ENCODE results near the gene CNN2. TPM values are rescaled to one million over a fixed set of nuclear protein-coding genes. Genes with fewer than 3 reads are reported as not detected.
A peak's percentile ranks its signal among the peaks of the same experiment; 100 is the strongest.

The CNN2 gene
- total and polyA plus RNA-seq, 2 donors, result 55.9 to 127 TPM

DNA sequence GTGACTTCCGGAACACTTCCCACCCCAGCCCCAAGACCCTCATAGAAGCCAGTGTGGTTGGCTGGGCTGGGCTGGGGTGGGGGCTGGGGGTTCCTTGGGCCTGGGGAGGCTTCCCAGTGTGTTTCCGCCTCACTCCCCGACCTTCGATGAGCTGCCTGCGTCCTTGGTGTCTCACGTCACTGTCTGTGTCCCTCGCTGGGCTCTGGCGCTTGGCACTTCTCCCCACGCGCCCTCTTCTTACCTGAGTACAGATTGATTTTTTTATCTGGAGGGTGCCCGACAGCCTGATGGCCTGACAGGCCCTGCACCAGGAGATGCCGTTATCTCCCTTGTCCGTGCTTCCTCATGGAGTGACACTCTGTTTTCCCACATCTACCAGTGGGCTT, 33.7 kb upstream of the CNN2 start:
- H3K27me3 ChIP-seq (ENCODE audit: control insufficient read depth in 2 of 2, insufficient read depth in 1 of 2, low read length in 1 of 2), result peaks cover 14 to 29% of the 10 kb centered on the region in 2 donors
- H3K27ac ChIP-seq (ENCODE audit: low read depth in 1 of 2, low read length in 1 of 2), result no peak overlapping the region
- WGBS, result 98% methylated on average over 13 of the region's 13 CpGs
- H3K4me3 ChIP-seq (ENCODE audit: low read length in 2 of 2), result no peak overlapping the region
- H3K4me1 ChIP-seq (ENCODE audit: control insufficient read depth in 2 of 2, insufficient read depth in 2 of 2, low read length in 2 of 2), result peaks cover 4 to 9% of the 10 kb centered on the region in 2 donors
- peaks cover 0 to 15% of the 10 kb centered on the region in 2 donors for H3K9me3 ChIP-seq (ENCODE audit: control insufficient read depth in 2 of 2, insufficient read depth in 1 of 2, low read length in 1 of 2)
- no peak for DNase-seq (ENCODE audit: low read depth in 6 of 9, low spot score in 9 of 9)
- H3K36me3 ChIP-seq (ENCODE audit: control insufficient read depth in 2 of 2, insufficient read depth in 2 of 2, low read length in 1 of 2), result peaks cover 36 to 45% of the 10 kb centered on the region in 2 donors

DNA sequence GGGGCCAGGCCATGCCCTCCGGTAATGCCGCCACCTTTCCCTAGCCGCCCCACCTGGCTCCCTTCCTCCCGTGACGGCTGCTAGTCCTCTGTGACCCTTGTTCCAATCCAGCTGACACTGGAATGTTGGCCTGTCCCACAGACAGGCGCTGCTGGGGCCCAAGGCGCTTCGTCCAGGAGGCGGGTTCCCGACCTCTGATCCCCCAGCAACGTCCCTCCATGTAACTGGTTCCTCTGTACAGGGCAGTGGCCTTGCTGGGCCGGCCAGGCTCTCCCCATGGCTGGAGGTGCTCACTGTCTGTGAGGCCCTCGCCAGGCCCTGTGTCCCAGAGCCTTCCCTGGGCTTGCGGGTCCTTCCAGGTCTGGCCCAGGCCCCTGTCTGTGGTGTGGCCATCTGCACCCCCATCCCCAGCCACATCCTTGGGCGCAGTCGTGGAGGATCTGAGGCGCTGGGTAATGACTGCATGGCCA, 33.0 kb upstream of the CNN2 start:
- peaks cover 18 to 37% of the 10 kb centered on the region in 2 donors for H3K27me3 ChIP-seq (ENCODE audit: control insufficient read depth in 2 of 2, insufficient read depth in 1 of 2, low read length in 1 of 2)
- H3K4me1 ChIP-seq (ENCODE audit: control insufficient read depth in 2 of 2, insufficient read depth in 2 of 2, low read length in 2 of 2), result peaks cover 4 to 9% of the 10 kb centered on the region in 2 donors
- H3K4me3 ChIP-seq (ENCODE audit: low read length in 2 of 2), result no peak overlapping the region
- peaks cover 30 to 40% of the 10 kb centered on the region in 2 donors for H3K36me3 ChIP-seq (ENCODE audit: control insufficient read depth in 2 of 2, insufficient read depth in 2 of 2, low read length in 1 of 2)
- DNase-seq (ENCODE audit: low read depth in 6 of 9, low spot score in 9 of 9), result no peak
- no peak overlapping the region for H3K27ac ChIP-seq (ENCODE audit: low read depth in 1 of 2, low read length in 1 of 2)
- peaks cover 0 to 15% of the 10 kb centered on the region in 2 donors for H3K9me3 ChIP-seq (ENCODE audit: control insufficient read depth in 2 of 2, insufficient read depth in 1 of 2, low read length in 1 of 2)
- WGBS, result 98% methylated on average over 17 of the region's 17 CpGs

DNA sequence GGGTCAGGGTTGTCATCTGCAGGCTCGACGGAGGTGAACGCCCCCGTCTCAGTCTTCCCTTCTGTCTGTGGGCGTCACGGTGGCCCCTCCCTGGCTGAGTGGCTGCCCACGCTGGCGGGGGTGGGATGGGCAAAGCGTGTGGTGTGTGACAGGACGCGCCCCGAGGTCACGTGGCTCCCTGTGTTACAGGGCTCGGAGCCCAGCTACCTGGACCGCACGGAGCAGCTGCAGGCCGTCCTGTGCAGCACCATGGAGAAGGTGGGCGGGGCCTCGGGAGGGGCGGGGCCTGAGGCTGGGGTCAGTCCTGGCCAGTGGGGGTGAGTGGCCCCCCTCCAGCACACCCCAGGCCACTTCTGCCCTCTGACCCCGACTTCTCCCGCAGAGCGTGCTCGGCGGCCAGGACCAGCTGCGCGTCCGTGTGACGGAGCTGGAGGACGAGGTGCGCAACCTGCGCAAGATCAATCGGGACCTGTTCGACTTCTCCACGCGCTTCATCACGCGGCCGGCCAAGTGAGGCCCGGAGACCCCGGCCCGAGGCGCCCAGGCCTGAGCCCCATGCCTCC, 32.5 kb upstream of the CNN2 start:
- peaks cover 0 to 15% of the 10 kb centered on the region in 2 donors for H3K9me3 ChIP-seq (ENCODE audit: control insufficient read depth in 2 of 2, insufficient read depth in 1 of 2, low read length in 1 of 2)
- H3K27ac ChIP-seq (ENCODE audit: low read depth in 1 of 2, low read length in 1 of 2), result no peak overlapping the region
- WGBS, result 96% methylated on average over 43 of the region's 43 CpGs
- DNase-seq (ENCODE audit: low read depth in 6 of 9, low spot score in 9 of 9), result no peak
- peaks cover 25 to 35% of the 10 kb centered on the region in 2 donors for H3K36me3 ChIP-seq (ENCODE audit: control insufficient read depth in 2 of 2, insufficient read depth in 2 of 2, low read length in 1 of 2)
- H3K4me1 ChIP-seq (ENCODE audit: control insufficient read depth in 2 of 2, insufficient read depth in 2 of 2, low read length in 2 of 2), result peaks cover 4 to 9% of the 10 kb centered on the region in 2 donors
- no peak overlapping the region for H3K4me3 ChIP-seq (ENCODE audit: low read length in 2 of 2)
- H3K27me3 ChIP-seq (ENCODE audit: control insufficient read depth in 2 of 2, insufficient read depth in 1 of 2, low read length in 1 of 2), result peaks cover 23 to 42% of the 10 kb centered on the region in 2 donors

DNA sequence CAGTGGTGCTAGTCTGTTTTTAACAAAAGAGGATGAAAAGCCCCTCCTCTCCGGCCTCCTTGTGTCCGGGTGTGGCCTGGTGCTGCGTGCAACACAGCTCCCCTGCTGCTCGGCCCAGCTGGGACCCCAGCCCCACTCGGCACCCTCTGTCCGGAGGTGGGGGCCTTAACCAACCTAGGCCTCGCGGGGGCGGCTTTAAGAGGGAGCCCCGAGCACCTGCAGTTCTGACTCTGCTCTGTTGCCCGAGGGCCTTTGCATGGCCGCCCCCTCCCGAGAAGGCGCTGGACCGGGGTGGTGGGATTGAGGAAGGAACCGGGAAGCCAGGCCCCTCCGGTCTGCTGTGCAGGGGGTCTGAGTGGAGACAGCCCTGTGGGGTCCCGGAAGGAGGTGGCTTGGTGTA, 31.9 kb upstream of the CNN2 start:
- Histone ChIP-seq H3K27me3 (ENCODE audit: control insufficient read depth in 2 of 2, insufficient read depth in 1 of 2, low read length in 1 of 2) (peaks cover 29 to 48% of the 10 kb centered on the region in 2 donors), H3K4me3 (ENCODE audit: low read length in 2 of 2) (no peak overlapping the region), H3K4me1 (ENCODE audit: control insufficient read depth in 2 of 2, insufficient read depth in 2 of 2, low read length in 2 of 2) (peaks cover 4 to 9% of the 10 kb centered on the region in 2 donors), H3K27ac (ENCODE audit: low read depth in 1 of 2, low read length in 1 of 2) (no peak overlapping the region), H3K9me3 (ENCODE audit: control insufficient read depth in 2 of 2, insufficient read depth in 1 of 2, low read length in 1 of 2) (peaks cover 0 to 15% of the 10 kb centered on the region in 2 donors), H3K36me3 (ENCODE audit: control insufficient read depth in 2 of 2, insufficient read depth in 2 of 2, low read length in 1 of 2) (peaks cover 21 to 34% of the 10 kb centered on the region in 2 donors)
- 98% methylated on average over 18 of the region's 18 CpGs for WGBS
- DNase-seq (ENCODE audit: low read depth in 6 of 9, low spot score in 9 of 9), result no peak

DNA sequence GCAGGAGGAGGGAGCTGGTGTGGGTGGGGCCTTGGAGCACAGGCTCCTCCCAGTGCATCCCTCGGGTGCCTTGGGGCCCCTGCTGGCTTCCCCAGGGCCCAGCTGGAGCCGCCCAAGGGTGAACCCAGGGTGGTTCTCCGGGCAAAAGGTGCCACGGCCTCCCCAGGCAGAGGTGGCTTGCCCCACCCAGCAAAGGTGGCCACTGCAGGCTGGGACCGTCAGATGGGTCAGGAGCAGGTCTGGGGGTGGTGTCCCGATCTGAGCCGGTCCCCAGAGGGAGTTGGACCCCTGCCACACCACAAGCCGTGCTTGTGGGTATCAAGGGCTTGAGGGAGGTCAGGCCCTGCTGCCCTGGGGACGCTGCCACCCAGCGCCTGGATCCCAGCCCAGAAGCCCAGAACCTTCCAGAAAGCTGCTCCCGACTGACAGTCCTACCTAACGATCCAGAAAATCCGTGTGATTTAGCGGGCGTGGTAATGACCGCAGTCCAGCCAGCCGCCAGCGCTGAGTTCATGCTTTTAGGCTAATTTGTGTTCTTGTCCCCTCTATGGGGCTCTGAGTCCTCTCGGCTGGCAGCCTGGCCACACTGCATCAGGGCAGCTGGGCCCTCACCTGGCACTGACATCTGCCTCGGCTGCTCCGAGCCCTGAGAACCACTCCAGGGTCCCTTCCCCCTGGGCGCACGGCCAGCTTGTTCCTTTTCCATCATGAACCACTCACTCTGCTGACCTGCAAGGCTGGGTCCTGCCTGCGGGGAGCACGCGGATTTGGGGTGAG, 31.2 kb upstream of the CNN2 start:
- DNase-seq (ENCODE audit: low read depth in 6 of 9, low spot score in 9 of 9), result no peak
- Histone ChIP-seq H3K27ac (ENCODE audit: low read depth in 1 of 2, low read length in 1 of 2) (no peak overlapping the region), H3K36me3 (ENCODE audit: control insufficient read depth in 2 of 2, insufficient read depth in 2 of 2, low read length in 1 of 2) (peaks cover 15 to 27% of the 10 kb centered on the region in 2 donors), H3K4me1 (ENCODE audit: control insufficient read depth in 2 of 2, insufficient read depth in 2 of 2, low read length in 2 of 2) (peaks cover 6 to 9% of the 10 kb centered on the region in 2 donors), H3K4me3 (ENCODE audit: low read length in 2 of 2) (no peak overlapping the region), H3K9me3 (ENCODE audit: control insufficient read depth in 2 of 2, insufficient read depth in 1 of 2, low read length in 1 of 2) (peaks cover 0 to 15% of the 10 kb centered on the region in 2 donors), H3K27me3 (ENCODE audit: control insufficient read depth in 2 of 2, insufficient read depth in 1 of 2, low read length in 1 of 2) (peaks cover 35 to 55% of the 10 kb centered on the region in 2 donors)
- WGBS, result 94% methylated on average over 26 of the region's 26 CpGs

DNA sequence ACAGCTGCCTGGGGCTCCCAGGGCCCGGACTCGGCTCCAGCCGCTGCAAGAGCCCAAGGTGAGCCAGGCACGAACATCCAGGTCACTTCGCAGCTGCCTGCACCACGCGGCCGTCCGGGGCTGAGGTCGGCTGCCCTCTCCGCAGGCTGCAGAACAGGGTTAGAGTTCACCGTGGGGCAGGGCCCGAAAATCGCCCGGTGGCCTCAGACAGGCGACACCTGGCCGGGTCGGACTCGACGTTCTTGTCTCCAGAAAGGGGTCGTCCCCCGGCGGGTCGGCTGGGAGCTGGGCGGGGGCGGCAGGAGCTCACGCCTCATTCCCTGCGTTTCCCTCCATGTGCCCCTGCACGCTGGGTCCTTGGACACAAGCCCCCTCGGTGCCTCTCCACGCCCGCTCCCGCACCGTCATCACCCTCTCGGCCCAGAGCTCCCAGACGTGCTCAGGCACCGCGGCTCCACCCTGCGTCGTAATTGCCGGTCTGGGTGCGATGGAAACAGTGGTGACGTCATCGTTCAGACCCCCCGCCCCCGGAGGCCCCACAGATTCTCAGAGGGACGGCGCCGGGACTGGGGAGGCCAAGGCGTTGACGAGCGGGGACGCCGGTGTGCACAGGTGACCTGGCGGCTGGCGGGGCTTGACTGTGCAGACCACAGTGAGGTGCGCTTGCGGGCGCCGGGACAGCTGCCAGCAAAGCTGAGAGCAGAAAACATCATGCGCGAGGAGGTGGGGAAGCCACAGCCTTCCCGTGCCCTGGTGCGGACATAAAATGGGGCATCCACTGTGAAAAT, 30.2 kb upstream of the CNN2 start:
- 25% methylated on average over 64 of the region's 64 CpGs for WGBS
- DNase-seq (ENCODE audit: low read depth in 6 of 9, low spot score in 9 of 9), result peak in 5 of 9 donors; percentile 36 to 74 (median 41)
- Histone ChIP-seq H3K27ac (ENCODE audit: low read depth in 1 of 2, low read length in 1 of 2) (no peak overlapping the region), H3K36me3 (ENCODE audit: control insufficient read depth in 2 of 2, insufficient read depth in 2 of 2, low read length in 1 of 2) (peaks cover 7 to 19% of the 10 kb centered on the region in 2 donors), H3K4me3 (ENCODE audit: low read length in 2 of 2) (peak overlapping the region in 1 of 2 donors; percentile 22), H3K27me3 (ENCODE audit: control insufficient read depth in 2 of 2, insufficient read depth in 1 of 2, low read length in 1 of 2) (peaks cover 44 to 63% of the 10 kb centered on the region in 2 donors), H3K4me1 (ENCODE audit: control insufficient read depth in 2 of 2, insufficient read depth in 2 of 2, low read length in 2 of 2) (peaks cover 8 to 14% of the 10 kb centered on the region in 2 donors), H3K9me3 (ENCODE audit: control insufficient read depth in 2 of 2, insufficient read depth in 1 of 2, low read length in 1 of 2) (peaks cover 0 to 14% of the 10 kb centered on the region in 2 donors)

DNA sequence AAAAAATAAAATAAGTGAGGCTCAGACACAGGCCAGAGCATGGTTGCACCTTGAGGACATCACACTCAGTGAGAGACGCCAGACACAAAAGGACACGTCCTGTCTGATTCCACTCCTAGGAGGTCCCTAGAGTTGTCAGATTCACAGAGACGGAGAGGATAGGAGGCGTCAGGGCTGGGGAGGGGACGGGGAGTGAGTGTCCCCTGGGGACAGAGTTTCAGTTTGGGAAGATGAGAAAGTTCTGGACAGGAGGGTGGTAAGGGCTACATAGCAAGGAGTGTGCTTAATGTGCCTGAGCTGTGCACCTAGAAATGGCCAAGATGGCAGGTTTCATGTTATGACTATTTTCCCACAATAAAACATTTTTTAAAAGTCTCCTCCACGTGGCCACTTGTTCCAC, 28.3 kb upstream of the CNN2 start:
- no peak for DNase-seq (ENCODE audit: low read depth in 6 of 9, low spot score in 9 of 9)
- no peak overlapping the region for H3K27ac ChIP-seq (ENCODE audit: low read depth in 1 of 2, low read length in 1 of 2)
- H3K27me3 ChIP-seq (ENCODE audit: control insufficient read depth in 2 of 2, insufficient read depth in 1 of 2, low read length in 1 of 2), result peaks cover 53 to 81% of the 10 kb centered on the region in 2 donors
- no peak overlapping the region for H3K4me3 ChIP-seq (ENCODE audit: low read length in 2 of 2)
- peaks cover 0 to 10% of the 10 kb centered on the region in 2 donors for H3K36me3 ChIP-seq (ENCODE audit: control insufficient read depth in 2 of 2, insufficient read depth in 2 of 2, low read length in 1 of 2)
- 64% methylated on average over 6 of the region's 6 CpGs for WGBS
- H3K4me1 ChIP-seq (ENCODE audit: control insufficient read depth in 2 of 2, insufficient read depth in 2 of 2, low read length in 2 of 2), result peaks cover 8 to 14% of the 10 kb centered on the region in 2 donors
- peaks cover 0 to 18% of the 10 kb centered on the region in 2 donors for H3K9me3 ChIP-seq (ENCODE audit: control insufficient read depth in 2 of 2, insufficient read depth in 1 of 2, low read length in 1 of 2)

DNA sequence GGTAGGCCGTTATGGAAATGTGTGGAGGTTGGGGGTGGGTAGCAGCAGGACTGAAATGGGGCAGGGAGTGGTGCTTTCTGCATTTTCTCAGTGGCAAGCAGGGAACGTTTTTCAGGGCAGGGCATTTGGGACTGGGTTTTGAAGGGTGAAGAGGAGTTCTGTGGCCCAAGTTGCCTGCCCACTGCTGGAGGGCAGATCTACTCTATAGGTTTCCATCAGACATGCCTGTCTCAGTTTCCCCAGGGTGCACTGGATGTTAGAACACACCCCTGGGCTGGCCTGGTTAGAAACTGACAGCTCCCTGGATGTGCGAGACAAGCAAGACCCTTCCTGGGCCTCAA, 27.1 kb upstream of the CNN2 start:
- Histone ChIP-seq H3K4me1 (ENCODE audit: control insufficient read depth in 2 of 2, insufficient read depth in 2 of 2, low read length in 2 of 2) (peaks cover 8 to 14% of the 10 kb centered on the region in 2 donors), H3K4me3 (ENCODE audit: low read length in 2 of 2) (no peak overlapping the region), H3K36me3 (ENCODE audit: control insufficient read depth in 2 of 2, insufficient read depth in 2 of 2, low read length in 1 of 2) (peaks cover 0 to 3% of the 10 kb centered on the region in 2 donors), H3K9me3 (ENCODE audit: control insufficient read depth in 2 of 2, insufficient read depth in 1 of 2, low read length in 1 of 2) (peaks cover 0 to 18% of the 10 kb centered on the region in 2 donors), H3K27ac (ENCODE audit: low read depth in 1 of 2, low read length in 1 of 2) (no peak overlapping the region), H3K27me3 (ENCODE audit: control insufficient read depth in 2 of 2, insufficient read depth in 1 of 2, low read length in 1 of 2) (peaks cover 55 to 82% of the 10 kb centered on the region in 2 donors)
- DNase-seq (ENCODE audit: low read depth in 6 of 9, low spot score in 9 of 9), result no peak
- WGBS, result 75% methylated on average over 3 of the region's 3 CpGs
